Activated naive CD8-positive, alpha-beta T cell treated with anti-CD3 and anti-CD28 coated beads, Interleukin-2, amount 10 ng/mL, durations not matched to agents 7 days and 5 days (primary cell): ENCODE data around the gene VPS4B. TPM values are rescaled to one million over a fixed set of nuclear protein-coding genes. Genes with fewer than 3 reads are reported as not detected.

ENCODE experiments used
- ATAC-seq: fragments of 150-1000 bp; cut with Tn5 transposase; one replicate; pipeline ENCODE4 v1.10.0; 2021; ENCODE audit warnings: low read depth, moderate library complexity
- POLR2A ChIA-PET: fragments of 350-600 bp; sonication (Branson Sonifier 250); formaldehyde crosslinking; loops from one replicate; lab custom pipeline; 2021; ENCODE audit warnings: antibody characterized with exemption; lab: Charles Lee
- DNase-seq: peaks from one replicate; pipeline ENCODE4 v3.0.0; 2021
- H3K27ac Mint-ChIP-seq: one replicate; pipeline ENCODE4 v1.8.0; 2022; ENCODE audit warnings: mild to moderate bottlenecking, mixed read lengths
- H3K27me3 Mint-ChIP-seq: one replicate; pipeline ENCODE4 v1.8.0; 2022; ENCODE audit warnings: mild to moderate bottlenecking, moderate library complexity, mixed read lengths
- H3K36me3 Mint-ChIP-seq: one replicate; pipeline ENCODE4 v1.8.0; 2021; ENCODE audit warnings: mild to moderate bottlenecking, mixed read lengths
- H3K4me1 Mint-ChIP-seq: one replicate; pipeline ENCODE4 v1.8.0; 2021; ENCODE audit warnings: mixed read lengths
- H3K4me3 Mint-ChIP-seq: one replicate; pipeline ENCODE4 v1.8.0; 2022; ENCODE audit warnings: mild to moderate bottlenecking, moderate library complexity, mixed read lengths
- H3K9me3 Mint-ChIP-seq: one replicate; pipeline ENCODE4 v1.8.0; 2021; ENCODE audit warnings: mixed read lengths
- total RNA-seq, 2 experiments: library from RNA; stranded (reverse); gene quantifications; one replicate each; pipeline ENCODE4 v1.2.3, GENCODE V29; 2021

The VPS4B gene
- total RNA-seq, 2 experiments from 2014 or later: 72.8 to 78.2 TPM

DNA sequence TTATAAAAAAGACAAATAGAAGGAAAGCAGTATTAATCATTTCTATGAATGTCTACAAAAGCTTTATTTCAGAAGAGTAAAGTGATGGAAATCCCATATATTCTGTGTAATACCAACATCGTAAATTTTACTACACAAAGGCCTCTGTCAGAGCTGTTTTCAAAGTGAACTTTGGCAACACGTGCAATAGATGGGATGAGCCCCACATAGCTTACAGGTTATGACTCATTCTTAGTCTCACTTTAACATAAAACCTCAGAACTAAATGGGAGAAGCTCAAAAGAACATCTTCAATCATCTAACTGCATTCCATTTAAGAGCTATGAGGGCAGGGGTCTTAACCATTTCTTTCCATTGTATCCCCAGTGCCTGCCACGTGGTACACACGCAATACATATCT, 11.5 kb downstream of the VPS4B start:
- Mint-ChIP-seq H3K9me3 (no peaks in the 10 kb centered on the region), H3K4me3 (no peak overlapping the region), H3K27me3 (no peaks in the 10 kb centered on the region), H3K4me1 (peaks cover 39% of the 10 kb centered on the region), H3K36me3 (peaks cover 41% of the 10 kb centered on the region), H3K27ac (no peak overlapping the region)
- DNase-seq (no peak), ATAC-seq (peak; percentile 28)
- POLR2A ChIA-PET: interaction anchor here (0.9 to 1.4 kb wide), 2 partner anchors 11 to 43 kb away, joined by 4 to 12 read pairs; partner anchors contain the start of genes KDSR and VPS4B

GRCh38 chr18:63409301-63409700, 13.0 kb downstream of the VPS4B start:
- Mint-ChIP-seq H3K27me3 (no peaks in the 10 kb centered on the region), H3K36me3 (peaks cover 31% of the 10 kb centered on the region), H3K27ac (peak overlapping the region; percentile 56), H3K4me3 (peak overlapping the region; percentile 7), H3K4me1 (peaks cover 37% of the 10 kb centered on the region), H3K9me3 (no peaks in the 10 kb centered on the region)
- POLR2A ChIA-PET: interaction anchor here (1.2 to 1.4 kb wide), 2 partner anchors 13 to 44 kb away, joined by 3 to 4 read pairs; partner anchors contain the start of gene VPS4B
- DNase-seq: no peak
- ATAC-seq: peak; percentile 73

- H3K4me1 Mint-ChIP-seq: peaks cover 32% of the 10 kb centered on the region
- DNase-seq: no peak
- no peak overlapping the region for H3K4me3 Mint-ChIP-seq
- no peak for ATAC-seq
- no peaks in the 10 kb centered on the region for H3K9me3 Mint-ChIP-seq
- H3K36me3 Mint-ChIP-seq: peaks cover 32% of the 10 kb centered on the region
- peak overlapping the region; percentile 7 for H3K27ac Mint-ChIP-seq
- no peaks in the 10 kb centered on the region for H3K27me3 Mint-ChIP-seq
- POLR2A ChIA-PET: interaction anchor here (0.6 kb wide), 1 partner anchor 14 kb away, joined by 3 read pairs; the partner anchor contains the start of gene VPS4B
Observed at GRCh38 chr18:63407734-63408133, 14.5 kb downstream of the VPS4B start.

DNA sequence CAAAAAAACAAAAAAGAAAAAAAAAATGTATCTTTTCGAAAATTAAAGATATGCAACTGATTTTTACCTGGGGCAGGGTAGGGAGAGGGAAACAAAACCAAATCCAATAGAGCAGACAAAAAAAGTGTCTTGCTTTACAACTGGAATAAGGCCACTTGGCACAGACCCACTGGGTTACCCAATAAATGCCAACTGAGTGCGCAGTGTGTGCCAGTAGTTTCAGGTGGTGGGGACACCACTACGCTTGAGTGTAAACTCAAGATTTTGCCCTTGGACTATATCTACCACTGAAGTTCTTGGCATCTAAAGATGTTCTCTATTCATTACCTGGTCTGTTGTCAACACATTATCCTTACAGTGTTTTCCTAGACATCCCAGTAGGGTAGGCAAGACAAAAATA, 16.3 kb downstream of the VPS4B start:
- DNase-seq (no peak), ATAC-seq (no peak)
- Mint-ChIP-seq H3K4me3 (no peak overlapping the region), H3K27ac (no peak overlapping the region), H3K4me1 (peaks cover 29% of the 10 kb centered on the region), H3K9me3 (no peaks in the 10 kb centered on the region), H3K27me3 (no peaks in the 10 kb centered on the region), H3K36me3 (peaks cover 32% of the 10 kb centered on the region)
- POLR2A ChIA-PET: no interaction called here

DNA sequence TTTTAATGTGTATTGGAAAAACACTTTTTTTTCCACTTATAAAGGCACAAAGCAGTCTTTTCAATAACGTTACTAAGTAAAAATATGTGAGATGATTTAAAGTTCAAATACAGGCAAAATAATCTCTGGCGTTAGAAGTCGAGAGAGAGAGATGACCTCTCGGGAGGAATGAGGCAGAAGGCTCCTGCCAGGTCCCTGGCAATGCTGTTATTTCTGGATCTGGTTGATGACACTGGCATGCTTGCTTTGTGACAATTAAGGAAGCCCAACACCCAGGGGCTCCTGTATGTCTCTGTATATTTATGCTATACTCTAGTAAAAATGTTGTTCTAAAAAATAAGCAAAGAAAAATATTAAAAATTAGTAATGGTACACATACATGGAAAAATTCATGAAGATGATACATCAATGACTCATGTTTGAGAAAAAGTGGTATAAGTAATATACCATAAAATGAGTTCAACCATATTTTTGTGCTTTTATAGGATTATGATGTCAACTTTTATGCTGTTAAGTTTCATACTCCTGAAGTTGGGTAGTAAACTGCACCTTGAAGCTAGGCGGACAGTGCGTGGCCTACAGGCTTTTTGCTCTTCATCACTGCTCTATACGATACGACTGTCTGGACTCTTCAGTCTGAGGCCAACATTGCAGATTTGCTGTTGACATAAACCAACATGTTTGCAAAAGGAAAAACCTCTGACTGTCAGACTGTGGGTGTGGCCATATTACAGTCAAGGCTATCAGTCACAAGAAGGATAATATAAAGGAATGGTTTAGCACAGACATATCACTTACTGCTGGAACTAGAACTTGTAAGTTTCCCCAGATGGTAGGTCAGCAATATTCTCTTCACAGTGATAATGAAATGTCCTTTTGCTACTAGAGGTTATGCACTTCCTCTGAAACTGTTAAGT, 19.8 kb downstream of the VPS4B start:
- no peak for ATAC-seq
- H3K27ac Mint-ChIP-seq: no peak overlapping the region
- peaks cover 39% of the 10 kb centered on the region for H3K36me3 Mint-ChIP-seq

GRCh38 chr18:63399300-63399699, 23.0 kb downstream of the VPS4B start:
- no peak overlapping the region for H3K4me3 Mint-ChIP-seq
- peaks cover 32% of the 10 kb centered on the region for H3K36me3 Mint-ChIP-seq
- ATAC-seq (no peak), DNase-seq (no peak)
- POLR2A ChIA-PET: no interaction called here
- H3K9me3 Mint-ChIP-seq: no peaks in the 10 kb centered on the region
- H3K27me3 Mint-ChIP-seq: no peaks in the 10 kb centered on the region
- no peak overlapping the region for H3K27ac Mint-ChIP-seq
- peaks cover 10% of the 10 kb centered on the region for H3K4me1 Mint-ChIP-seq

More for the DNA sequence above, 19.8 kb downstream of the VPS4B start:
- DNase-seq: no peak
- Mint-ChIP-seq H3K9me3 (no peaks in the 10 kb centered on the region), H3K4me1 (peaks cover 14% of the 10 kb centered on the region), H3K4me3 (no peak overlapping the region), H3K27me3 (no peaks in the 10 kb centered on the region)
- POLR2A ChIA-PET: no interaction called here

GRCh38 chr18:63397349-63397748, 24.9 kb downstream of the VPS4B start:
- Mint-ChIP-seq H3K4me1 (peaks cover 8% of the 10 kb centered on the region), H3K4me3 (no peak overlapping the region), H3K36me3 (peaks cover 21% of the 10 kb centered on the region), H3K27ac (no peak overlapping the region), H3K27me3 (no peaks in the 10 kb centered on the region), H3K9me3 (no peaks in the 10 kb centered on the region)
- POLR2A ChIA-PET: no interaction called here
- DNase-seq (no peak), ATAC-seq (no peak)

DNA sequence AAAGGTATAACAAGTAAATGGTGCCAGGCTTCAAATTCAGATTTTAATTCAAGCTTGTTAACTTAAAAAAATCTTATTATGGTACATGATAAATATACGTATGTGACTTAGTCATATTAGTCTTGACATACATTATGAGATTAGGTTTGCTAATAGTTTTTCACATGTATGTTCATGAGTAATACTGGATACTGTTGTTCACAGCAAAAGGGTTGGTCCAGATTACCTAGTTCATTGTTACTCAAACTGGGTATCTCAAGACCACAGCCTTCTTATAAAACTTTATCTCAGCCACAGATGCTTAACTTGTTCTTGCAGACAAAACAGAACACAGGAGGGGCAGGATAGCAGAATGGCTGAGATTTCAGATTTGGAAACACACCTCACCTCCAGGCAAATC, 26.8 kb downstream of the VPS4B start:
- DNase-seq: no peak
- no peak overlapping the region for H3K4me3 Mint-ChIP-seq
- POLR2A ChIA-PET: interaction anchor here (0.7 kb wide), 1 partner anchor 14 kb away, joined by 3 read pairs; no protein-coding TSS in a partner anchor
- no peaks in the 10 kb centered on the region for H3K9me3 Mint-ChIP-seq
- peaks cover 6% of the 10 kb centered on the region for H3K4me1 Mint-ChIP-seq
- no peak for ATAC-seq
- peaks cover 23% of the 10 kb centered on the region for H3K36me3 Mint-ChIP-seq
- H3K27ac Mint-ChIP-seq: no peak overlapping the region
- H3K27me3 Mint-ChIP-seq: no peaks in the 10 kb centered on the region

GRCh38 chr18:63394954-63395353, 27.3 kb downstream of the VPS4B start:
- no peaks in the 10 kb centered on the region for H3K9me3 Mint-ChIP-seq
- H3K4me1 Mint-ChIP-seq: peaks cover 2% of the 10 kb centered on the region
- peaks cover 19% of the 10 kb centered on the region for H3K36me3 Mint-ChIP-seq
- ATAC-seq (no peak), DNase-seq (no peak)
- H3K4me3 Mint-ChIP-seq: no peak overlapping the region
- POLR2A ChIA-PET: no interaction called here
- no peaks in the 10 kb centered on the region for H3K27me3 Mint-ChIP-seq
- H3K27ac Mint-ChIP-seq: no peak overlapping the region

GRCh38 chr18:63387861-63388260, 34.4 kb downstream of the VPS4B start:
- H3K4me1 Mint-ChIP-seq: no peaks in the 10 kb centered on the region
- POLR2A ChIA-PET: no interaction called here
- H3K36me3 Mint-ChIP-seq: peaks cover 22% of the 10 kb centered on the region
- ATAC-seq: no peak
- no peak overlapping the region for H3K27ac Mint-ChIP-seq
- H3K4me3 Mint-ChIP-seq: no peak overlapping the region
- no peaks in the 10 kb centered on the region for H3K9me3 Mint-ChIP-seq
- no peak for DNase-seq
- H3K27me3 Mint-ChIP-seq: no peaks in the 10 kb centered on the region

GRCh38 chr18:63382843-63383242, 39.4 kb downstream of the VPS4B start:
- POLR2A ChIA-PET: interaction anchor here (0.5 kb wide), 1 partner anchor 28 kb away, joined by 3 read pairs; no protein-coding TSS in a partner anchor
- Mint-ChIP-seq H3K4me1 (peaks cover 9% of the 10 kb centered on the region), H3K27me3 (no peaks in the 10 kb centered on the region), H3K9me3 (peaks cover 2% of the 10 kb centered on the region), H3K4me3 (no peak overlapping the region), H3K36me3 (peaks cover 14% of the 10 kb centered on the region), H3K27ac (no peak overlapping the region)
- DNase-seq (no peak), ATAC-seq (no peak)

GRCh38 chr18:63379639-63379962, 42.7 kb downstream of the VPS4B start:
- Mint-ChIP-seq H3K36me3 (peaks cover 17% of the 10 kb centered on the region), H3K27me3 (no peaks in the 10 kb centered on the region), H3K27ac (peak overlapping the region; percentile 17), H3K4me3 (no peak overlapping the region), H3K9me3 (peaks cover 10% of the 10 kb centered on the region), H3K4me1 (peaks cover 19% of the 10 kb centered on the region)
- DNase-seq (no peak), ATAC-seq (no peak)
- POLR2A ChIA-PET: no interaction called here

GRCh38 chr18:63378919-63379638, 43.2 kb downstream of the VPS4B start:
- H3K27me3 Mint-ChIP-seq: no peaks in the 10 kb centered on the region
- peaks cover 10% of the 10 kb centered on the region for H3K9me3 Mint-ChIP-seq
- H3K4me3 Mint-ChIP-seq: peak overlapping the region; percentile 66
- DNase-seq (no peak), ATAC-seq (peak; percentile 56)
- H3K36me3 Mint-ChIP-seq: peaks cover 13% of the 10 kb centered on the region
- H3K4me1 Mint-ChIP-seq: peaks cover 19% of the 10 kb centered on the region
- H3K27ac Mint-ChIP-seq: peak overlapping the region; percentile 83
- POLR2A ChIA-PET: interaction anchor here (1.2 kb wide), 1 partner anchor 11 kb away, joined by 4 read pairs; no protein-coding TSS in a partner anchor
